Caco-2 (cell line): ENCODE measurements around the gene GLTP. TPM values are rescaled to one million over a fixed set of nuclear protein-coding genes. Genes with fewer than 3 reads are reported as not detected.

Source experiments
- BruUV-seq: library from RNA; stranded (reverse); fragments of 400-500 nt; replicated peaks from 2 replicates; lab custom pipeline; 2021; lab: Mats Ljungman, UMichigan
- CTCF ChIA-PET: fragments of 300-600 bp; sonication (Branson Sonifier 250); formaldehyde crosslinking; loops from one replicate; lab custom pipeline; 2022; ENCODE audit warnings: antibody characterized with exemption; lab: Charles Lee
- POLR2A ChIA-PET: fragments of 300-600 bp; sonication (Branson Sonifier 250); formaldehyde crosslinking; loops from one replicate; lab custom pipeline; 2022; ENCODE audit warnings: antibody characterized with exemption; lab: Charles Lee
- DNase-seq, 2 experiments: peaks; one replicate each; pipeline versions ENCODE4 v3.0.0 to v3.0.0-alpha.2; 2020 to 2022
- H3K27me3 ChIP-seq: replicated peaks from 2 replicates; pipeline ENCODE4 v1.6.0; 2011; ENCODE audit warnings: low read length; ENCODE audit not compliant: control insufficient read depth, insufficient read depth
- H3K36me3 ChIP-seq: 2 replicates; pipeline ENCODE4 v1.5.1; 2011; ENCODE audit warnings: low read length; ENCODE audit not compliant: control insufficient read depth, insufficient read depth
- H3K4me1 ChIP-seq: fragments of 250-450 bp; sonication (Bioruptor Pico); 2 replicates; pipeline ENCODE4 v1.5.1; 2020; ENCODE audit warnings: mild to moderate bottlenecking
- H3K4me3 ChIP-seq: 2 replicates; pipeline ENCODE4 v1.5.1; 2011; ENCODE audit warnings: low read depth, mild to moderate bottlenecking, control low read depth, low read length
- H3K9me3 ChIP-seq: fragments of 250-450 bp; sonication (Bioruptor Pico); 2 replicates; pipeline ENCODE4 v1.5.1; 2020; ENCODE audit warnings: mild to moderate bottlenecking, moderate library complexity
- H3K27ac Mint-ChIP-seq: one replicate; pipeline ENCODE4 v1.8.0; 2022; ENCODE audit warnings: mixed read lengths; ENCODE audit not compliant: unreplicated experiment
- H3K27me3 Mint-ChIP-seq: one replicate; pipeline ENCODE4 v1.8.0; 2022; ENCODE audit warnings: mixed read lengths; ENCODE audit not compliant: insufficient read depth, unreplicated experiment
- H3K36me3 Mint-ChIP-seq: one replicate; pipeline ENCODE4 v1.8.0; 2022; ENCODE audit warnings: mild to moderate bottlenecking, mixed read lengths; ENCODE audit not compliant: insufficient read depth, unreplicated experiment
- H3K4me1 Mint-ChIP-seq: one replicate; pipeline ENCODE4 v1.8.0; 2022; ENCODE audit warnings: low read depth, mixed read lengths; ENCODE audit not compliant: unreplicated experiment
- H3K4me3 Mint-ChIP-seq: one replicate; pipeline ENCODE4 v1.8.0; 2022; ENCODE audit warnings: mild to moderate bottlenecking, moderate library complexity, mixed read lengths; ENCODE audit not compliant: unreplicated experiment
- H3K9me3 Mint-ChIP-seq: one replicate; pipeline ENCODE4 v1.8.0; 2022; ENCODE audit warnings: mixed read lengths; ENCODE audit not compliant: unreplicated experiment
- intact Hi-C: fragments of 100-400 bp; cut with micrococcal nuclease; formaldehyde crosslinking; loops from one replicate; pipeline ENCODE4 v1.10.0; 2022; ENCODE audit not compliant: unreplicated experiment
- total RNA-seq: library from RNA; stranded (reverse); gene quantifications from 2 replicates; pipeline ENCODE4 v1.2.3, GENCODE V29; 2022
- TF ChIP-seq, protein P1 (sequence below), 2 experiments: fragments of 200-600 bp in 1 of 2; IDR thresholded peaks; 1 replicate in 1 of 2; 2 replicates in 1 of 2; pipeline versions ENCODE4 v1.5.1 to v1.8.0; 2011 to 2022; ENCODE audit warnings: antibody characterized with exemption in 1 of 2, control low read depth in 1 of 2, inconsistent platforms in 1 of 2, low read depth in 1 of 2, low read length in 1 of 2, mild to moderate bottlenecking in 1 of 2, moderate library complexity in 1 of 2; ENCODE audit not compliant: insufficient read depth in 1 of 2, severe bottlenecking in 1 of 2, unreplicated experiment in 1 of 2

GLTP gene
- total RNA-seq, 1 experiment from 2014 or later: 14.9 TPM

DNA sequence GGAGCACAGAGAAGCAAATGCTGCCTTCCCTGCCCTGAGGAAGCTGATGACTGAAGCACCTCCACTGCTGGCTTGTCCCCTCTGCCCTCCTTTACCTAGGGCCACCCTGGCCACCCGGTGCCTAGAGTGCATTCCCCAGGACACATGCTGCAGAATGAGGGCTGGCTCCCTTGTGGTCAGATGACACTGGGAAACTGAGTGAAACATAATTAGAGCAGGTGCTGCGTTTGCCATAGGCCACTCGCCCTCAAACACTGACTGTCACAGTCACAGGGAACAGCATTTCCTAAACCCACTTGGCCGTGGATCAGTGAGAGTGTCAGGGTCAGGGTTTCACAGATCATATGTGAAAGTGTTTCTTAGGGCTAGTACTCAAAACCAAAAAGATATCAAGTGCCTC, 35.7 kb upstream of the GLTP start:
- ChIA-PET CTCF (interaction anchor here (0.5 kb wide), 1 partner anchor 336 kb away, joined by 4 read pairs; no protein-coding TSS in a partner anchor), POLR2A (no interaction called here)
- no peak for DNase-seq
- no peaks in the 10 kb centered on the region for H3K27me3 ChIP-seq
- no TSS peak for BruUV-seq
- intact Hi-C loops: no loop called here
- no peaks in the 10 kb centered on the region for H3K4me1 Mint-ChIP-seq
- no peaks in the 10 kb centered on the region for H3K9me3 Mint-ChIP-seq
- H3K36me3 ChIP-seq: peaks cover 1% of the 10 kb centered on the region; the same call in 1 of the 2 replicates
- H3K4me3 Mint-ChIP-seq: no peak overlapping the region
- H3K9me3 ChIP-seq: no peaks in the 10 kb centered on the region
- no peaks in the 10 kb centered on the region for H3K27me3 Mint-ChIP-seq
- H3K4me3 ChIP-seq: no peak overlapping the region
- no peak overlapping the region for H3K27ac Mint-ChIP-seq
- no peaks in the 10 kb centered on the region for H3K4me1 ChIP-seq
- TF ChIP-seq, protein P1, sequence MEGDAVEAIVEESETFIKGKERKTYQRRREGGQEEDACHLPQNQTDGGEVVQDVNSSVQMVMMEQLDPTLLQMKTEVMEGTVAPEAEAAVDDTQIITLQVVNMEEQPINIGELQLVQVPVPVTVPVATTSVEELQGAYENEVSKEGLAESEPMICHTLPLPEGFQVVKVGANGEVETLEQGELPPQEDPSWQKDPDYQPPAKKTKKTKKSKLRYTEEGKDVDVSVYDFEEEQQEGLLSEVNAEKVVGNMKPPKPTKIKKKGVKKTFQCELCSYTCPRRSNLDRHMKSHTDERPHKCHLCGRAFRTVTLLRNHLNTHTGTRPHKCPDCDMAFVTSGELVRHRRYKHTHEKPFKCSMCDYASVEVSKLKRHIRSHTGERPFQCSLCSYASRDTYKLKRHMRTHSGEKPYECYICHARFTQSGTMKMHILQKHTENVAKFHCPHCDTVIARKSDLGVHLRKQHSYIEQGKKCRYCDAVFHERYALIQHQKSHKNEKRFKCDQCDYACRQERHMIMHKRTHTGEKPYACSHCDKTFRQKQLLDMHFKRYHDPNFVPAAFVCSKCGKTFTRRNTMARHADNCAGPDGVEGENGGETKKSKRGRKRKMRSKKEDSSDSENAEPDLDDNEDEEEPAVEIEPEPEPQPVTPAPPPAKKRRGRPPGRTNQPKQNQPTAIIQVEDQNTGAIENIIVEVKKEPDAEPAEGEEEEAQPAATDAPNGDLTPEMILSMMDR (IDR thresholded peaks at IDR 0.05; ENCODE audit: insufficient read depth in 1 of 2, low read depth in 1 of 2, low read length in 1 of 2, severe bottlenecking in 1 of 2, unreplicated experiment in 1 of 2): no peak
- peaks cover 26% of the 10 kb centered on the region for H3K36me3 Mint-ChIP-seq

- peaks cover 1% of the 10 kb centered on the region for H3K36me3 ChIP-seq
- TF ChIP-seq, protein P1 (IDR thresholded peaks at IDR 0.05; ENCODE audit: insufficient read depth in 1 of 2, low read depth in 1 of 2, low read length in 1 of 2, severe bottlenecking in 1 of 2, unreplicated experiment in 1 of 2): no peak
- Mint-ChIP-seq H3K27ac (no peak overlapping the region), H3K36me3 (peaks cover 32% of the 10 kb centered on the region), H3K4me3 (no peak overlapping the region), H3K27me3 (no peaks in the 10 kb centered on the region), H3K9me3 (no peaks in the 10 kb centered on the region), H3K4me1 (no peaks in the 10 kb centered on the region)
- BruUV-seq: no TSS peak
- ChIA-PET POLR2A (no interaction called here), CTCF (no interaction called here)
- H3K27me3 ChIP-seq: no peaks in the 10 kb centered on the region
- no peak overlapping the region for H3K4me3 ChIP-seq
- intact Hi-C loops: no loop called here
- no peaks in the 10 kb centered on the region for H3K4me1 ChIP-seq
- H3K9me3 ChIP-seq: no peaks in the 10 kb centered on the region
- DNase-seq: no peak
Observed at GRCh38 chr12:109915171-109916040, 35.1 kb upstream of the GLTP start.

- intact Hi-C loops: no loop called here
Observed at GRCh38 chr12:109914461-109914860, 34.1 kb upstream of the GLTP start.

More at GRCh38 chr12:109914461-109914860, 34.1 kb upstream of the GLTP start:
- TF ChIP-seq, protein P1 (IDR thresholded peaks at IDR 0.05; ENCODE audit: insufficient read depth in 1 of 2, low read depth in 1 of 2, low read length in 1 of 2, severe bottlenecking in 1 of 2, unreplicated experiment in 1 of 2): no peak
- no peaks in the 10 kb centered on the region for H3K4me1 ChIP-seq
- no peak overlapping the region for H3K4me3 Mint-ChIP-seq
- DNase-seq: no peak
- H3K27me3 Mint-ChIP-seq: no peaks in the 10 kb centered on the region
- no peaks in the 10 kb centered on the region; the same call in none of the 2 replicates for H3K36me3 ChIP-seq
- H3K27me3 ChIP-seq: no peaks in the 10 kb centered on the region
- H3K27ac Mint-ChIP-seq: no peak overlapping the region
- POLR2A ChIA-PET: interaction anchor here (0.5 kb wide), 1 partner anchor 14 kb away, joined by 3 read pairs; no protein-coding TSS in a partner anchor
- BruUV-seq: no TSS peak
- CTCF ChIA-PET: no interaction called here
- no peaks in the 10 kb centered on the region for H3K9me3 Mint-ChIP-seq
- H3K4me3 ChIP-seq: no peak overlapping the region
- H3K36me3 Mint-ChIP-seq: peaks cover 32% of the 10 kb centered on the region
- H3K9me3 ChIP-seq: no peaks in the 10 kb centered on the region
- no peaks in the 10 kb centered on the region for H3K4me1 Mint-ChIP-seq
